G401 (cell line): Measurements from ENCODE around the gene ADGRV1. TPM values are rescaled to one million over a fixed set of nuclear protein-coding genes. Genes with fewer than 3 reads are reported as not detected.

Source experiments
- DNase-seq: peaks from one replicate; pipeline ENCODE4 v3.0.0-alpha.2; 2015; ENCODE audit warnings: low spot score
- in situ Hi-C: cut with HindIII; loops from 2 replicates; pipeline ENCODE4 v1.10.0; 2016; ENCODE audit warnings: low sequenced_read_pairs, mixed read lengths
- total RNA-seq: library from RNA; depleted of rRNA; stranded (reverse); fragments of >200 nt; shearing (Covaris generic); gene quantifications from 2 replicates; pipeline ENCODE4 v1.2.3, GENCODE V29; 2014

ADGRV1 gene
- total RNA-seq, 1 experiment from 2014 or later: not detected

- DNase-seq: no peak
- in situ Hi-C loops: no loop called here
These were observed 583.0 kb downstream of the ADGRV1 start for GRCh38 chr5:91141642-91142041.

- no peak for DNase-seq
- in situ Hi-C loops: no loop called here
These were observed 583.8 kb downstream of the ADGRV1 start for GRCh38 chr5:91142386-91142785.

GRCh38 chr5:91142819-91143218 lies 584.2 kb downstream of the ADGRV1 start:
- in situ Hi-C loops: no loop called here
- DNase-seq: no peak

DNA sequence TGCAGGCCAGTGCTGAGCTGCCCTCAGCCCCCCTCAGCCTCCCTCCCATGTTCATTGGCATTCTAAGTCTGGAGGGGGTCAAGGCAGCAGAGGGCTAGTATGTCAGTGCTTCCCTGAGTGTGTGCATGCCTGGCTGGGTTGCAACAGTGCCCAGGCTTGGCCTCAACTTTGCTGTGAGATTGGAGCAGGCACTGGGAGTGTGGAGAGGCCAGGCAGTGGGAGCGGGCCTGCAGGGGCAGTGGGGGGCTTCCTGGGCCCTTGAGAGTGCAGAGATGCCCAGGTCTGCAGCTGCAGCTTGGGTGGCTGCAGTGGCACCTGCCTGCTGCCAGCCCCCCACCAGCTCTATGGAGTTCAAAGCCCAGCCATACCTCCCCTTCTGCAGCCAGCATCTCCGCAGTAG lies 585.2 kb downstream of the ADGRV1 start:
- no peak for DNase-seq
- in situ Hi-C loops: no loop called here

GRCh38 chr5:91144491-91145332 lies 586.1 kb downstream of the ADGRV1 start:
- in situ Hi-C loops: no loop called here

DNA sequence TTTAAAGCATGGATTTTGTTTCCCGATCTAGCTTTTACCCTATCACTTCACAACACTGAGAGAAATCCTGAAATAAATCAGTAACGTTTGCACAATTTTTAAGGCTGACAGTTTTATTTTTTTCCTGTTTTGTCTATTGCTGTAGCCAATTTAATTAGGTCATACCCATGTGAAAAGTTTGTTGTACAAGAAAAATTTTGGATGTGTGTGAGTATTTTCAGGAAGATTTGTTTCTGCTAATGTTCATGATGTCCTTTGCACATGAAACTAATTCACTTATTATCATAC lies 586.7 kb downstream of the ADGRV1 start:
- in situ Hi-C loops: no loop called here
- DNase-seq: peak; percentile 34

More at GRCh38 chr5:91144491-91145332, 586.1 kb downstream of the ADGRV1 start:
- DNase-seq: peak; percentile 42

DNA sequence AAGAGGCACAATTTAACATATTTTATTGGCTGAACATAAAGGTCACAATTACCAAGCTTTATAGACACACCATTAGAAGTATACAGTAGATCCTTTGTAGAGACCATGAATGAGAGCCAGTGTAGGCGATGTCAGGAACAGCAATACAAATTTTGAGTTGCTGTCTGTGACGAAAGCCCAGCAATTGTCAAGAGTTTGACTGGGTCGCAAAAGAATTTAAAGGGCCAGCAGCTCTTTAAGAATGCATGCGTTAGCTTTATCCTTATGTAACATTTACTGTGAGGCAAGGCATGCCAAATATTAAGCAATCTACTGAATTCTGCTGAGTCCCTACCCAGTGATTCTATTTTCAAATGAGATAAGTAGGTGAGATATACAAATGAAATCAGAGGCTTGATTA lies 587.6 kb downstream of the ADGRV1 start:
- no peak for DNase-seq
- in situ Hi-C loops: no loop called here

DNA sequence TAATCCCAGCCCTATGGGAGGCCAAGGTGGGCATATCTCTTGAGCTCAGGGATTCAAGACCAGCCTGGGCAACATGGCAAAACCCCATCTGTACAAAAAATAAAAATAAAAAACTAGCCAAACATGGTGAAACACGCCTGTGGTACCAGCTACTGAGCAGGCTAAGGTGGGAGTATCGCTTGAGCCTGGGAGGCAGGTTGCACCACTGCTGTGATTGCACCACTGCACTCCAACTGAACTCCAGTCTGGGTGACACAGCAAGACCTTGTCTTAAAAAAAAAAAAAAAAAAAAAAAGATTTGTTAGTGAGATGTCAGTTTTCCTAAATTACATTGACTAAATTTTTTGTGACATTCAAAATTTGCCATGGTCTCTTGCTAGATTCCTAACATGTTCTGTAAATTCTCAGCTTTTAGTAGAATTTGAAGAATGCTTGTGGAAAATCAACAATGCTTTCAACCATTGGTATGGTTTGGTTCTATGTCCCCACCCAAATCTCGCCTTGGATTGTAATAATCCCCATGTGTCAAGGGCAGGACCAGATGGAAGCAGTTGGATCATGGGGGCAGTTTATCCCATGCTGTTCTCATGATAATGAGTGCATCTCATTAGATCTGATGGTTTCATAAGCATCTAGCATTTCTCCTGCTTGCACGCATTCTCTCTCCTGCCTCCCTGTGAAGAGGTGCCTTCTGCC lies 588.5 kb downstream of the ADGRV1 start:
- in situ Hi-C loops: no loop called here
- DNase-seq: no peak

GRCh38 chr5:91150234-91150633 lies 591.6 kb downstream of the ADGRV1 start:
- in situ Hi-C loops: no loop called here
- no peak for DNase-seq

GRCh38 chr5:91150636-91151035 lies 592.0 kb downstream of the ADGRV1 start:
- DNase-seq: no peak
- in situ Hi-C loops: no loop called here

DNA sequence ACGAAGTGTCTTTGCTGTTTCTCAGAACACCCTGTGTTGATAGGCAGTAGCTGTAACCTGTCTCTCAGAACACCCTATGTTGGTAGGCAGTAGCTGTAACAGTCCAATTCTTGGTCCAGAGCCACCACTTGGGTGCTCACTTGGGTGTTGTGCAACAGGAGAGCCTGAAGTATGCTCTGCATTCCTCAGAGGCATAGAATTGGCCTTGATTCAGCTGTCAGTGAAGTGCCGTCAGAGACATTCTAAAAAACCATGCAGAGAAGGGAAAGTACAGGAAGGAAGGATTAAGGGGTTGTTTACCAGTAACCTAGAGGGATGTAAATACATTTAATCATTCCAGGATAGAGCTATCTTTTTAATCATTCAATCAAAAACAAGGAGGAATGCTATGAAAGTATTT lies 593.4 kb downstream of the ADGRV1 start:
- in situ Hi-C loops: no loop called here
- no peak for DNase-seq

DNA sequence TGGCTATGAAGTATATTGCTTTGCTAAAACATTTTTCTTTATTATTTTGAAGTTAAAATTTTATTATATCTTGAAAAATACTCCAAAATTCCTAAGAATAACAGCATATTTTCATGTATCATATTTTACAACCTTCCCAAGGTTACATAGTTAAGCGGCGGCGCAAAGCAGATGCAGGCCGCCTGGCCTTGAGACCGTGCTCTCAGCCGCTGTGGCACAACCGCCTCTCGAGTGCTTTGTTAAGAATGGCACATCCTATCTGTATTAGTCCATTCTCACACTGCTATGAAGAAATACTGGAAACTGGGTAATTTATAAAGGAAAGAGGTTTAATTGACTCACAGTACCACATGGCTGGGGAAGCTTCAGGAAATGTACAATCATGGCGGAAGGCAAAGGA lies 595.7 kb downstream of the ADGRV1 start:
- in situ Hi-C loops: no loop called here
- DNase-seq: no peak

DNA sequence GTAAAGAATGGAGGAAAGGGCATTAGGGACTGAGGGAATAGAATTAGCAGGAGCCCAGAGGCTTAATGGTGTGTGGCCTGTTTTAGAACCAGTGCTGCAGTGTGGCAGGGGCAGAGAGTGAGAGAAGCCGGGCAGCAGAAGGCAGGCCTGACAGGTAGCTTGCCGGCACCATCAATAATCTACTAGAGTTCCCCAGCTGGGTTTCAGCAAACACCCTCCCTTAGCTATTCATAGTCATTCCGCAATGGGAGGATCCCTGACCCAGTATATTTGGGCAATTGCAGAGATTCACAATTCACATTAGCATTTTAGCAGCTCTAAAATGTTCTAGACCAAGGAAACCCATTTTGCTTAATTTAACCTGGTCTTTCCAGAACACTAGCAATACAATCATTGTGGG lies 596.7 kb downstream of the ADGRV1 start:
- in situ Hi-C loops: no loop called here
- DNase-seq: no peak

DNA sequence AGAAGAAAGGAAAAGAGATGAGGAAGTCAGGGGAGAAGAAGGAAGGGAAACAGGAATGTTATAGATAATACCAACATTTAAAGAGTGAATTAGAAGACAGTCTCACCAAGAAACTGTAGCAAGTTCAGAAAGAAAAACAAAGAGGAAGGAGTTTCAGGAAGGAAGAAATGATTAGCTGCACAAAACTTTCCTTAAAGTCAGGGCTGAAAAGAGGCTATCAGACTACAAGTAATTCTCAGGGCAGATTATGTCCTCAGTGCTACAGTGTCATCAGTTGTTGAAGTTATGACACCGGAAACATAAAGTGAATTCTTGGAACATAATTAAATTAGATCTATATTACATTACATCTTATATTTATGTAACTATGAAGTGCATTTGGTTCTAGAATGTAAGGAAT lies 597.6 kb downstream of the ADGRV1 start:
- DNase-seq: no peak
- in situ Hi-C loops: no loop called here

DNA sequence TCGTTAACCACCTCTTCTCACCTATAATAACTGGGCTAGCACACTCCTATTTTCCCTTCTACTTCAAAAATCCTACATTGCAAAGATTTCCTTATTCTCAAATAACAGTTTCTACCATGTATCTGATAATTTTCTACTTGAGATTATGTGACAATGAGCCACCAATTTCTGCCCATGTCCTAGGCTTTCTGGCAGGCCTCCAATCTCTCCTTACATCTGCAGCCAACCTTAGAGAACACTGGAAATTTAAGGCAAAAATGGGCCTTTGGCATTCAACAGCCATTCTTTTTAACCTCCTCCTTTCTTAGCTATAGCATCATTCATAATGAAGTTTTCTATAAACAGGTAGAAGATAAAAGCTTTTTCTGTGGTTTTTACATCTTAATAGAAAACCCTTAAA lies 599.4 kb downstream of the ADGRV1 start:
- in situ Hi-C loops: no loop called here
- DNase-seq: no peak

GRCh38 chr5:91159647-91160046 lies 601.0 kb downstream of the ADGRV1 start:
- in situ Hi-C loops: no loop called here
- DNase-seq: no peak

DNA sequence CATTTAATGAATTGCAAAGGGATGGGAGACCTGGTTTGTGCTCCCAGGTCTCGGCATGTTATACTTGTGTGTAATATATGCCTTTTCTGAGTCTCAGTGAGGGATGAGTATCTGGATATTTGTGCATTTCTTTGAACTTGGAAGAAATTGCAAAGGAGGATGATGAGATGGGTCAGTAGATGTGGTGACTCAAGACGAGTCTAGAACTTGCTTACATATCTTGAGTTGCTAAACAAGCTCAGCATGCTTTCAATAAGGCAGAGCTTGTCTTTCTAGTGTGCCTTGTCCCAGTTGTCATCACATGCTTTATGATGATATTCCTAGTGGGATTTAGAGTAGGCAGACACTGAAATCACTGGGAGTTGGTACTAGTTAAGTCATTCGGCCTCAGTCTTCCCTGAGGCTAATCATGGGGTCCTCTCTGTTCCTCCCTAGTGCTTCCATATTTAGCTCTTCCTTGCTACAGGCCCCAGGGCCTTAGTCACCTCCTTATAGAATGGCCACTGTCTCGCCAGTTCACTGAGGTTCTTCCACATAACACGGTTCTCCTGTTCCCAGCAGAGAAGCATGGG lies 602.2 kb downstream of the ADGRV1 start:
- no peak for DNase-seq
- in situ Hi-C loops: no loop called here

DNA sequence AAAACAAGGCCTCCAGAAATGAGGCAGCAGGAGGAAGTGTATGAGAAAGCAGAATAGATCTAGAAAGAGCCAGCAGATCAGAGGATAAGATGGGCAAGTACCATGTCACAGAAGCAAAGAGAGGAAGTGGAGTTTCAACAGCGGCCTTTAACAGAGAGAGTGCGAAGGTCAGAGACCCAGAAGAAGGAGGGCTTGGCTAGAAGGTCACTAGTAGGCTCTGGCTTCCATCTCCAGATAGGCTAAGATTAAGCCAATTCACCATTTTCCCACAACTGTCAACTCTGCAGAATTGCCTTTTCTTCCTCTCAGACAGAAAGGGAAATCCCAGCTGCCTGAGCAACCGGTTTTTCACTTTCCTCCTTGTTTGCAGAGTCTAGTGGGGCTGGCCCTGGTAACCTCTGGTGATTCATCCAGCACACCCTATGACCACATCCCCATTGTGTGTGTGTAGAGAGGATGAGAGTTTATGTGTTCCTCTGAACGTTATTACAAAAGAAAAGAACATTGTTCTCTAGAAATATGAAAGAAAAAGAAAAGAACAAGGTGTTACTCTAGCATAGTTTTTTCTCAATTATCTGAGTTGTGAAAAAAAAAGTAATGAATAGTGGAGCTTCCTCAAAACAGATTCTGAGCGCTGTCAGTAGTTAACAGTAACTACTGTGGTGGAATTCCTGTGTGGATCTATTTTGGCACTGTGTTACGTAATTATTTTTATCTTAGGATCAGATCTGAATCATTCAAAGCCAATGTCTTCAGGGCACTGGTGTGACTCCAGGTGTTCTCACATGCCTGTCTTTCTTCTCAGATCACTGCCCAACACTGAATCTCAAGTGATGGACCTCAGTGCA lies 604.2 kb downstream of the ADGRV1 start:
- in situ Hi-C loops: no loop called here

GRCh38 chr5:91164424-91164823 lies 605.8 kb downstream of the ADGRV1 start:
- no peak for DNase-seq
- in situ Hi-C loops: no loop called here

More for the DNA sequence above, 604.2 kb downstream of the ADGRV1 start:
- DNase-seq: no peak
